Measurements from ENCODE around the gene ZHX3.
"Not testable (repeated sequence)": the region's sequence is repeated elsewhere in the genome, so short reads cannot be mapped to it uniquely, and the experiment has no call there.

The ZHX3 gene

GRCh38 chr20:41242807-41243206 lies 74.7 kb downstream of the ZHX3 start:
- Histone ChIP-seq H3K4me3 (ENCODE audit: low read length) (no peak overlapping the region), H3K27me3 (replicated peaks; ENCODE audit: control insufficient read depth, insufficient read depth, low read length) (no peaks in the 10 kb centered on the region), H3K36me3 (ENCODE audit: control insufficient read depth, insufficient read depth, low read length, severe bottlenecking) (peaks cover 8% of the 10 kb centered on the region), H3K9me3 (ENCODE audit: control insufficient read depth, low read length) (no peaks in the 10 kb centered on the region), H3K9ac (ENCODE audit: low read length) (no peak overlapping the region), H3K4me1 (ENCODE audit: control insufficient read depth, insufficient read depth, low read length) (peaks cover 40% of the 10 kb centered on the region)
- no peak for DNase-seq (ENCODE audit: low read depth)

- no peak overlapping the region for H3K4me3 ChIP-seq (ENCODE audit: low read length)
- H3K27me3 ChIP-seq (replicated peaks; ENCODE audit: control insufficient read depth, insufficient read depth, low read length) = no peaks in the 10 kb centered on the region
- H3K9ac ChIP-seq (ENCODE audit: low read length) = no peak overlapping the region
- H3K4me1 ChIP-seq (ENCODE audit: control insufficient read depth, insufficient read depth, low read length) = peaks cover 35% of the 10 kb centered on the region
- H3K36me3 ChIP-seq (ENCODE audit: control insufficient read depth, insufficient read depth, low read length, severe bottlenecking) = peaks cover 9% of the 10 kb centered on the region
- H3K9me3 ChIP-seq (ENCODE audit: control insufficient read depth, low read length) = no peaks in the 10 kb centered on the region
- DNase-seq (ENCODE audit: low read depth) = no peak
Measured at GRCh38 chr20:41242352-41242751, 75.2 kb downstream of the ZHX3 start.

- not testable (repeated sequence) for H3K9me3 ChIP-seq (ENCODE audit: control insufficient read depth, low read length); DNase-seq (ENCODE audit: low read depth); H3K4me3 ChIP-seq (ENCODE audit: low read length); H3K9ac ChIP-seq (ENCODE audit: low read length); H3K36me3 ChIP-seq (ENCODE audit: control insufficient read depth, insufficient read depth, low read length, severe bottlenecking); H3K27me3 ChIP-seq (replicated peaks; ENCODE audit: control insufficient read depth, insufficient read depth, low read length)
- H3K4me1 ChIP-seq (ENCODE audit: control insufficient read depth, insufficient read depth, low read length) = peaks cover 26% of the 10 kb centered on the region
Measured at GRCh38 chr20:41237233-41237632, 80.3 kb downstream of the ZHX3 start.

- H3K9me3 ChIP-seq (ENCODE audit: control insufficient read depth, low read length); H3K27me3 ChIP-seq (replicated peaks; ENCODE audit: control insufficient read depth, insufficient read depth, low read length); H3K36me3 ChIP-seq (ENCODE audit: control insufficient read depth, insufficient read depth, low read length, severe bottlenecking); DNase-seq (ENCODE audit: low read depth); H3K4me3 ChIP-seq (ENCODE audit: low read length); H3K9ac ChIP-seq (ENCODE audit: low read length): not testable (repeated sequence)
- H3K4me1 ChIP-seq (ENCODE audit: control insufficient read depth, insufficient read depth, low read length) = peaks cover 30% of the 10 kb centered on the region
Measured at GRCh38 chr20:41236818-41237217, 80.7 kb downstream of the ZHX3 start.

- Histone ChIP-seq H3K4me1 (ENCODE audit: control insufficient read depth, insufficient read depth, low read length) (peaks cover 38% of the 10 kb centered on the region), H3K9ac (ENCODE audit: low read length) (peak overlapping the region; percentile 73), H3K4me3 (ENCODE audit: low read length) (peak overlapping the region; percentile 22), H3K36me3 (ENCODE audit: control insufficient read depth, insufficient read depth, low read length, severe bottlenecking) (peaks cover 7% of the 10 kb centered on the region), H3K27me3 (replicated peaks; ENCODE audit: control insufficient read depth, insufficient read depth, low read length) (no peaks in the 10 kb centered on the region), H3K9me3 (ENCODE audit: control insufficient read depth, low read length) (no peaks in the 10 kb centered on the region)
- DNase-seq (ENCODE audit: low read depth) = no peak
Measured at GRCh38 chr20:41234546-41234945, 83.0 kb downstream of the ZHX3 start.

- DNase-seq (ENCODE audit: low read depth) = no peak
- peak overlapping the region; percentile 73 for H3K9ac ChIP-seq (ENCODE audit: low read length)
- H3K9me3 ChIP-seq (ENCODE audit: control insufficient read depth, low read length) = no peaks in the 10 kb centered on the region
- no peaks in the 10 kb centered on the region for H3K27me3 ChIP-seq (replicated peaks; ENCODE audit: control insufficient read depth, insufficient read depth, low read length)
- H3K4me3 ChIP-seq (ENCODE audit: low read length) = peak overlapping the region; percentile 22
- H3K4me1 ChIP-seq (ENCODE audit: control insufficient read depth, insufficient read depth, low read length) = peaks cover 43% of the 10 kb centered on the region
- H3K36me3 ChIP-seq (ENCODE audit: control insufficient read depth, insufficient read depth, low read length, severe bottlenecking) = peaks cover 7% of the 10 kb centered on the region
Measured at GRCh38 chr20:41234041-41234440, 83.5 kb downstream of the ZHX3 start.

GRCh38 chr20:41232973-41233926 lies 84.3 kb downstream of the ZHX3 start:
- no peaks in the 10 kb centered on the region for H3K9me3 ChIP-seq (ENCODE audit: control insufficient read depth, low read length)
- H3K4me3 ChIP-seq (ENCODE audit: low read length) = peak overlapping the region; percentile 10
- peak; percentile 86 for DNase-seq (ENCODE audit: low read depth)
- peaks cover 4% of the 10 kb centered on the region for H3K36me3 ChIP-seq (ENCODE audit: control insufficient read depth, insufficient read depth, low read length, severe bottlenecking)
- H3K9ac ChIP-seq (ENCODE audit: low read length) = peak overlapping the region; percentile 73
- no peaks in the 10 kb centered on the region for H3K27me3 ChIP-seq (replicated peaks; ENCODE audit: control insufficient read depth, insufficient read depth, low read length)
- peaks cover 49% of the 10 kb centered on the region for H3K4me1 ChIP-seq (ENCODE audit: control insufficient read depth, insufficient read depth, low read length)

- H3K9ac ChIP-seq (ENCODE audit: low read length) = peak overlapping the region; percentile 73
- no peak overlapping the region for H3K4me3 ChIP-seq (ENCODE audit: low read length)
- peaks cover 55% of the 10 kb centered on the region for H3K4me1 ChIP-seq (ENCODE audit: control insufficient read depth, insufficient read depth, low read length)
- no peaks in the 10 kb centered on the region for H3K36me3 ChIP-seq (ENCODE audit: control insufficient read depth, insufficient read depth, low read length, severe bottlenecking)
- DNase-seq (ENCODE audit: low read depth) = no peak
- H3K9me3 ChIP-seq (ENCODE audit: control insufficient read depth, low read length) = no peaks in the 10 kb centered on the region
- H3K27me3 ChIP-seq (replicated peaks; ENCODE audit: control insufficient read depth, insufficient read depth, low read length) = no peaks in the 10 kb centered on the region
Measured at GRCh38 chr20:41231136-41231535, 86.4 kb downstream of the ZHX3 start.

- no peaks in the 10 kb centered on the region for H3K36me3 ChIP-seq (ENCODE audit: control insufficient read depth, insufficient read depth, low read length, severe bottlenecking)
- H3K27me3 ChIP-seq (replicated peaks; ENCODE audit: control insufficient read depth, insufficient read depth, low read length) = no peaks in the 10 kb centered on the region
- no peak overlapping the region for H3K9ac ChIP-seq (ENCODE audit: low read length)
- peaks cover 55% of the 10 kb centered on the region for H3K4me1 ChIP-seq (ENCODE audit: control insufficient read depth, insufficient read depth, low read length)
- no peak for DNase-seq (ENCODE audit: low read depth)
- no peaks in the 10 kb centered on the region for H3K9me3 ChIP-seq (ENCODE audit: control insufficient read depth, low read length)
- H3K4me3 ChIP-seq (ENCODE audit: low read length) = no peak overlapping the region
Measured at GRCh38 chr20:41230136-41230535, 87.4 kb downstream of the ZHX3 start.

GRCh38 chr20:41229259-41229658 lies 88.3 kb downstream of the ZHX3 start:
- Histone ChIP-seq H3K4me3 (ENCODE audit: low read length) (no peak overlapping the region), H3K9me3 (ENCODE audit: control insufficient read depth, low read length) (no peaks in the 10 kb centered on the region), H3K27me3 (replicated peaks; ENCODE audit: control insufficient read depth, insufficient read depth, low read length) (no peaks in the 10 kb centered on the region), H3K4me1 (ENCODE audit: control insufficient read depth, insufficient read depth, low read length) (peaks cover 47% of the 10 kb centered on the region), H3K36me3 (ENCODE audit: control insufficient read depth, insufficient read depth, low read length, severe bottlenecking) (no peaks in the 10 kb centered on the region), H3K9ac (ENCODE audit: low read length) (no peak overlapping the region)
- DNase-seq (ENCODE audit: low read depth) = no peak

GRCh38 chr20:41228858-41229257 lies 88.7 kb downstream of the ZHX3 start:
- DNase-seq (ENCODE audit: low read depth) = no peak
- H3K4me1 ChIP-seq (ENCODE audit: control insufficient read depth, insufficient read depth, low read length) = peaks cover 43% of the 10 kb centered on the region
- no peaks in the 10 kb centered on the region for H3K36me3 ChIP-seq (ENCODE audit: control insufficient read depth, insufficient read depth, low read length, severe bottlenecking)
- H3K27me3 ChIP-seq (replicated peaks; ENCODE audit: control insufficient read depth, insufficient read depth, low read length) = no peaks in the 10 kb centered on the region
- no peak overlapping the region for H3K9ac ChIP-seq (ENCODE audit: low read length)
- H3K9me3 ChIP-seq (ENCODE audit: control insufficient read depth, low read length) = no peaks in the 10 kb centered on the region
- no peak overlapping the region for H3K4me3 ChIP-seq (ENCODE audit: low read length)

Data from adipocyte (in vitro differentiated cells).